Heart right ventricle (tissue), 16 donors: ENCODE data around the gene SYK. TPM values are rescaled to one million over a fixed set of nuclear protein-coding genes. Genes with fewer than 3 reads are reported as not detected.

ENCODE experiments used
- ATAC-seq, 8 donors: fragments of 200-7000 bp; cut with Tn5 transposase; one replicate each; pipeline ENCODE4 v1.9.1; 2020; ENCODE audit warnings: mild to moderate bottlenecking in 8 of 8, moderate library complexity in 8 of 8, moderate number of reproducible peaks in 1 of 8
- DNase-seq, 2 donors: peaks; one replicate each; pipeline ENCODE4 v3.0.0-alpha.2; 2020
- H3K27ac ChIP-seq, 10 donors: fragments of 200-600 bp; sonication (generic) in 2 of 10; one replicate each; pipeline versions ENCODE4 v1.5.0 to v1.8.0; 2020 to 2022; ENCODE audit warnings: mild to moderate bottlenecking in 3 of 10
- H3K27me3 ChIP-seq, 7 donors: fragments of 200-600 bp; one replicate each; pipeline ENCODE4 v1.8.0; 2021 to 2022; ENCODE audit warnings: mild to moderate bottlenecking in 2 of 7
- H3K36me3 ChIP-seq, 9 donors: fragments of 200-600 bp; sonication (generic) in 1 of 9; one replicate each; pipeline versions ENCODE4 v1.5.0 to v1.8.0; 2020 to 2022; ENCODE audit warnings: mild to moderate bottlenecking in 2 of 9
- H3K4me1 ChIP-seq, 9 donors: fragments of 200-600 bp; sonication (generic) in 1 of 9; one replicate each; pipeline versions ENCODE4 v1.5.0 to v1.8.0; 2020 to 2022; ENCODE audit warnings: mild to moderate bottlenecking in 4 of 9
- H3K4me3 ChIP-seq, 10 donors: fragments of 200-600 bp; sonication (generic) in 2 of 10; one replicate each; pipeline versions ENCODE4 v1.5.0 to v1.8.0; 2020 to 2022; ENCODE audit warnings: mild to moderate bottlenecking in 7 of 10, moderate library complexity in 2 of 10
- H3K9me3 ChIP-seq, 11 donors: fragments of 200-600 bp in 10 of 11; sonication (generic) in 2 of 11; one replicate each; pipeline versions ENCODE4 v1.5.0 to v1.8.0; 2013 to 2022; ENCODE audit warnings: mild to moderate bottlenecking in 2 of 11, control low read depth in 1 of 11, moderate library complexity in 1 of 11
- WGBS, 2 donors: extraction: QIAGEN DNeasy Blood & Tissue Kit; methylation state at CpG; one replicate each; pipeline ENCODE4 v1.1.7; 2013; ENCODE audit warnings: inconsistent platforms in 1 of 2; 5-methylcytosine and 5-hydroxymethylcytosine counted together
- intact Hi-C, 10 donors: fragments of 100-400 bp; cut with DNase I; formaldehyde crosslinking; loops; one replicate each; pipeline versions ENCODE4 v1.11.1 to v1.14.2; 2022
- polyA plus RNA-seq, 2 donors: library from polyadenylated mRNA; stranded (reverse); fragments of 200-250 nt; gene quantifications; one replicate each; pipeline ENCODE4 v1.2.3, GENCODE V29; 2013
- total RNA-seq, 10 donors: library from RNA; stranded (reverse); fragmentation: NEBNext Ultra II Directional in 3 of 10; extraction: Animal tissue kit (Norgen Biotek cat#: 25700) in 3 of 10; gene quantifications; one replicate each; pipeline versions ENCODE4 v1.2.1 to v1.2.4, GENCODE V29; 2021 to 2023
- TF ChIP-seq, protein P1 (sequence below), 9 donors: fragments of 200-600 bp; sonication (generic) in 2 of 9; IDR thresholded peaks; one replicate each; pipeline versions ENCODE4 v1.5.0 to v1.8.0; 2021 to 2022; ENCODE audit warnings: antibody characterized with exemption in 9 of 9, mild to moderate bottlenecking in 5 of 9, moderate library complexity in 1 of 9
- donor health status: Arrhythmogenic right ventricular cardiomyopathy.
- donor health status: ischemic (EF 13 %, LVEDD 7.1; RV severe dilation, severe dysfunction).
- donor health status: healthy with polysubstance abuse.
- donor health status: DM: no; HTN: yes; CAD: no.
- donor health status: DM: no; HTN: no; CAD: no.
- donor health status: ischemic (EF 25% LVEDD 6.9; RV normal size, moderate dysfunction).
- donor health status: ischemic (EF 25% LVEDD 5.7; RV mildly dilated, moderate dysfunction).
- donor health status: healthy.
- donor health status: DM: yes; HTN: yes; CAD: no.
- donor health status: Ischemic cardiomyopathy.
- donor health status: ischemic (EF 35%, LVEDD 5.7; RV mildly dilated, moderate dysfunction).
- donor health status: nonischemic (EF 11% LVEDD 7.7; RV severe dilation, severe dysfunction).
- donor health status: DM: yes; HTN: yes; CAD: no.
- donor health status: PGD.
- donor health status: ischemic (EF 29% LVEDD 5.4; RV normal size, mild dysfunction).
- donor health status: nonischemic (EF 23%, LVEDD 6.1; RV moderate dilation, normal function).

The SYK gene
- total and polyA plus RNA-seq, 12 donors = 0.96 to 26.1 (median 2.3) TPM

DNA sequence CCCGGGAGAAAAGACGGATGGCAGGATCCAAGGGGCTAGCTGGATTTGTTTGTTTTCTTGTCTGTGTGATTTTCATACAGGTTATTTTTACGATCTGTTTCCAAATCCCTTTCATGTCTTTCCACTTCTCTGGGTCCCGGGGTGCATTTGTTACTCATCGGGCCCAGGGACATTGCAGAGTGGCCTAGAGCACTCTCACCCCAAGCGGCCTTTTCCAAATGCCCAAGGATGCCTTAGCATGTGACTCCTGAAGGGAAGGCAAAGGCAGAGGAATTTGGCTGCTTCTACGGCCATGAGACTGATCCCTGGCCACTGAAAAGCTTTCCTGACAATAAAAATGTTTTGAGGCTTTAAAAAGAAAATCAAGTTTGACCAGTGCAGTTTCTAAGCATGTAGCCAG, 94.2 kb downstream of the SYK start:
- 83 to 90% methylated on average over 7 of the region's 7 CpGs for WGBS, 2 donors
- peaks cover 0 to 74% (median 0%) of the 10 kb centered on the region in 9 donors for H3K36me3 ChIP-seq
- no peak overlapping the region for H3K4me3 ChIP-seq
- TF ChIP-seq, protein P1, sequence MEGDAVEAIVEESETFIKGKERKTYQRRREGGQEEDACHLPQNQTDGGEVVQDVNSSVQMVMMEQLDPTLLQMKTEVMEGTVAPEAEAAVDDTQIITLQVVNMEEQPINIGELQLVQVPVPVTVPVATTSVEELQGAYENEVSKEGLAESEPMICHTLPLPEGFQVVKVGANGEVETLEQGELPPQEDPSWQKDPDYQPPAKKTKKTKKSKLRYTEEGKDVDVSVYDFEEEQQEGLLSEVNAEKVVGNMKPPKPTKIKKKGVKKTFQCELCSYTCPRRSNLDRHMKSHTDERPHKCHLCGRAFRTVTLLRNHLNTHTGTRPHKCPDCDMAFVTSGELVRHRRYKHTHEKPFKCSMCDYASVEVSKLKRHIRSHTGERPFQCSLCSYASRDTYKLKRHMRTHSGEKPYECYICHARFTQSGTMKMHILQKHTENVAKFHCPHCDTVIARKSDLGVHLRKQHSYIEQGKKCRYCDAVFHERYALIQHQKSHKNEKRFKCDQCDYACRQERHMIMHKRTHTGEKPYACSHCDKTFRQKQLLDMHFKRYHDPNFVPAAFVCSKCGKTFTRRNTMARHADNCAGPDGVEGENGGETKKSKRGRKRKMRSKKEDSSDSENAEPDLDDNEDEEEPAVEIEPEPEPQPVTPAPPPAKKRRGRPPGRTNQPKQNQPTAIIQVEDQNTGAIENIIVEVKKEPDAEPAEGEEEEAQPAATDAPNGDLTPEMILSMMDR (IDR thresholded peaks at IDR 0.05) = no peak
- peaks cover 0 to 10% (median 3%) of the 10 kb centered on the region in 9 donors for H3K4me1 ChIP-seq
- H3K9me3 ChIP-seq = no peaks in the 10 kb centered on the region
- H3K27ac ChIP-seq = no peak overlapping the region
- DNase-seq = no peak
- peaks cover 0 to 13% (median 0%) of the 10 kb centered on the region in 7 donors for H3K27me3 ChIP-seq
- ATAC-seq = no peak
- intact Hi-C loops = no loop called here

DNA sequence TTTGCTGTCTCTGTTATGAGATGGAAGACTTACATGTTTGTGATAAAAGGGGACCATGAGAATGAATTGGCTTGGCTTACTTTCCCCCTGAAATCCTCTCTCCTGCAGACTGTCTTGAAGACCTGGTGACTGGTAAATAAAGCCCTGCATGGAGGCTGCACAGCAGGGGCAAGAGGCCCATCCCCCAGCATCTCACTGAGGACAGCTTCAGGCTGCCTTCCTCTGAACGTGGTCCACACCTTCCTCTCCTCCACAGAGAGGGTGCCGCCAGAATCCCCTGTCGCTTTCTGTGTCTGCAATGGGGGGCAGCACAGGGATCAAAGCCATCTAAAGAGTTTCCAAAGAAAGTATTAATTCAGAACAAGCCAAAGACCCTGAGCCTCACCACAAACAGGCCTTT, 94.6 kb downstream of the SYK start:
- Histone ChIP-seq H3K4me1 (peaks cover 0 to 10% (median 3%) of the 10 kb centered on the region in 9 donors), H3K9me3 (no peaks in the 10 kb centered on the region), H3K27ac (no peak overlapping the region), H3K36me3 (peaks cover 0 to 74% (median 0%) of the 10 kb centered on the region in 9 donors), H3K4me3 (no peak overlapping the region), H3K27me3 (peaks cover 0 to 13% (median 0%) of the 10 kb centered on the region in 7 donors)
- WGBS, 2 donors = 66 to 76% methylated on average over 3 of the region's 3 CpGs
- intact Hi-C loops = no loop called here
- TF ChIP-seq, protein P1 (IDR thresholded peaks at IDR 0.05) = no peak
- no peak for ATAC-seq
- DNase-seq = no peak

DNA sequence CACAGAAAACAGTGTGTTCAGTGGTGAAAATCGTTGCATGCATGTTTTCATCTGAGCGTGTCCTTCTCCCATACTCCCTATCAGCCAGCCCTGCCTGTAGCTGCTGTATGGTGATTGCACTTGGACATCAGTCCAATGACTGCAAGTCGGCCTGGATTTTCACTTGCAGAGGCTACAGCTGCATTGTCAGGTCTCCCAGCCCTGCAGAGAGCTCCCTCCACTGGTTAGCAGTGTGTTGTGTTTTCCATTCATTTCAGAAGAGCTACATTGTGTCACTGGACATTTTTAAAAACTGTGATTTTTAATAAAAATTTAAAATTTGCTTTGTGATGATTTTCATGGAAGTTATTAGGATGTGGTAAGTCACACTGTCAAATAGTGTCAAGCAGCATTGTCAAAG, 96.6 kb downstream of the SYK start:
- H3K9me3 ChIP-seq = no peaks in the 10 kb centered on the region
- H3K36me3 ChIP-seq = peaks cover 0 to 55% (median 0%) of the 10 kb centered on the region in 9 donors
- no peak overlapping the region for H3K4me3 ChIP-seq
- 63 to 75% methylated on average over 3 of the region's 3 CpGs for WGBS, 2 donors
- H3K4me1 ChIP-seq = peaks cover 0 to 10% (median 3%) of the 10 kb centered on the region in 9 donors
- H3K27me3 ChIP-seq = peaks cover 0 to 6% (median 0%) of the 10 kb centered on the region in 7 donors
- TF ChIP-seq, protein P1 (IDR thresholded peaks at IDR 0.05) = peak in 5 of 9 donors; percentile 9 to 33 (median 14)
- H3K27ac ChIP-seq = no peak overlapping the region
- ATAC-seq (no peak), DNase-seq (no peak)
- intact Hi-C loops = no loop called here

DNA sequence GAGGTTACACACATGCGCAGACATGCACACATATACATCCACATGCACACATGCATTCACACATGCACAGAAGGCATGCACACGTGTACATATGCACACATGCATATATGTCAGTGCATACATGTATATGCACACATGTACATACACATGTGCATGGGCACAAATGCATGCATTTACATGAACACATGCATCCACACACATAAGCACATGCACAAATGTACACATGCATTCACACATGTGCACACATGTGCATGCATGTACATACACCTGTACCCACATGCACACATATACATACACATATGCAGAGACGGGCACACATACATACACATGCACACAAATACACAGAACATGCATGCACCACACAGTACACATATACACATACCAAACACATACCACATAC, 97.7 kb downstream of the SYK start:
- no peak overlapping the region for H3K4me3 ChIP-seq
- TF ChIP-seq, protein P1 (IDR thresholded peaks at IDR 0.05) = no peak
- ATAC-seq = peak in 2 of 8 donors; percentile 10 to 38
- no peak for DNase-seq
- H3K36me3 ChIP-seq = peaks cover 0 to 45% (median 0%) of the 10 kb centered on the region in 9 donors
- H3K27ac ChIP-seq = no peak overlapping the region
- WGBS, 2 donors = 90 to 92% methylated on average over 3 of the region's 3 CpGs
- H3K9me3 ChIP-seq = no peaks in the 10 kb centered on the region
- H3K27me3 ChIP-seq = no peaks in the 10 kb centered on the region
- H3K4me1 ChIP-seq = peaks cover 0 to 10% (median 3%) of the 10 kb centered on the region in 9 donors
- intact Hi-C loops = no loop called here
